GM23338 (cell line): ENCODE data around the gene DAO. TPM values are rescaled to one million over a fixed set of nuclear protein-coding genes. Genes with fewer than 3 reads are reported as not detected.

Experiments
- ATAC-seq: fragments of 200-7000 bp; cut with Tn5 transposase; 3 replicates; pipeline ENCODE4 v1.9.1; 2020
- DNase-seq: peaks from one replicate; pipeline ENCODE4 v3.0.0-alpha.2; 2015; ENCODE audit warnings: low spot score
- H2AFZ ChIP-seq: fragments of 200-600 bp; sonication (generic); 2 replicates; pipeline ENCODE4 v1.8.0; 2016; ENCODE audit warnings: antibody characterized with exemption, mild to moderate bottlenecking, moderate library complexity
- H3F3A ChIP-seq: fragments of 200-600 bp; sonication (generic); replicated peaks from 2 replicates; pipeline ENCODE4 v1.8.0; 2017; ENCODE audit warnings: antibody characterized with exemption, mixed run types, low read depth
- H3K27ac ChIP-seq: fragments of 200-600 bp; sonication (generic); 2 replicates; pipeline ENCODE4 v1.6.1; 2016; ENCODE audit warnings: low read depth
- H3K27me3 ChIP-seq: fragments of 200-600 bp; sonication (generic); 2 replicates; pipeline ENCODE4 v1.8.0; 2016; ENCODE audit warnings: mild to moderate bottlenecking, mixed run types, moderate library complexity; ENCODE audit not compliant: insufficient read depth
- H3K36me3 ChIP-seq: fragments of 200-600 bp; sonication (generic); 2 replicates; pipeline ENCODE4 v1.8.0; 2016; ENCODE audit warnings: mild to moderate bottlenecking; ENCODE audit not compliant: insufficient read depth
- H3K4me1 ChIP-seq: fragments of 200-600 bp; sonication (generic); 2 replicates; pipeline ENCODE4 v1.8.0; 2016; ENCODE audit warnings: mild to moderate bottlenecking, moderate library complexity; ENCODE audit not compliant: insufficient read depth
- H3K4me2 ChIP-seq: fragments of 200-600 bp; sonication (generic); 2 replicates; pipeline ENCODE4 v1.7.1; 2017; ENCODE audit warnings: mixed run types
- H3K4me3 ChIP-seq: fragments of 200-600 bp; sonication (generic); 2 replicates; pipeline ENCODE4 v1.6.1; 2016; ENCODE audit warnings: mixed run types
- H3K79me2 ChIP-seq: fragments of 200-600 bp; sonication (generic); replicated peaks from 2 replicates; pipeline ENCODE4 v1.8.0; 2017; ENCODE audit warnings: mild to moderate bottlenecking; ENCODE audit not compliant: insufficient read depth
- H3K9me2 ChIP-seq: fragments of 200-600 bp; sonication (generic); 2 replicates; pipeline ENCODE4 v1.8.0; 2017; ENCODE audit not compliant: insufficient read depth
- H4K20me1 ChIP-seq: fragments of 200-600 bp; sonication (generic); replicated peaks from 2 replicates; pipeline ENCODE4 v1.8.0; 2017; ENCODE audit warnings: mild to moderate bottlenecking; ENCODE audit not compliant: insufficient read depth
- H3K27ac Mint-ChIP-seq: 2 replicates; pipeline ENCODE4 v1.8.0; 2020; ENCODE audit warnings: inconsistent platforms, mild to moderate bottlenecking, moderate library complexity, mixed read lengths
- H3K27me3 Mint-ChIP-seq: 3 replicates; pipeline ENCODE4 v1.8.0; 2022; ENCODE audit warnings: low read depth, mild to moderate bottlenecking, moderate library complexity, mixed read lengths, inconsistent platforms; ENCODE audit not compliant: insufficient read depth, poor library complexity
- H3K36me3 Mint-ChIP-seq: 3 replicates; pipeline ENCODE4 v1.8.0; 2021; ENCODE audit warnings: low read depth, mild to moderate bottlenecking, inconsistent platforms, moderate library complexity, mixed read lengths
- H3K4me1 Mint-ChIP-seq: 3 replicates; pipeline ENCODE4 v1.8.0; 2020; ENCODE audit warnings: mild to moderate bottlenecking, inconsistent platforms, mixed read lengths
- H3K4me3 Mint-ChIP-seq: 3 replicates; pipeline ENCODE4 v1.8.0; 2021; ENCODE audit warnings: moderate library complexity, mild to moderate bottlenecking, inconsistent platforms, mixed read lengths
- H3K9me3 Mint-ChIP-seq: 3 replicates; pipeline ENCODE4 v1.8.0; 2020; ENCODE audit warnings: moderate library complexity, mild to moderate bottlenecking, inconsistent platforms, mixed read lengths
- NANOG ChIP-seq: IDR thresholded peaks from 2 replicates; pipeline ENCODE4 v1.6.1; 2016; ENCODE audit warnings: antibody characterized with exemption, borderline replicate concordance
- POLR2AphosphoS5 ChIP-seq: IDR thresholded peaks from 2 replicates; pipeline ENCODE4 v1.6.1; 2016; ENCODE audit warnings: antibody characterized with exemption, low read depth
- STAT1 ChIP-seq: IDR thresholded peaks from one replicate; pipeline ENCODE4 v1.6.1; 2016; ENCODE audit warnings: antibody characterized with exemption; ENCODE audit not compliant: unreplicated experiment
- ZNF114 ChIP-seq: fragments of 250-450 bp; sonication (Bioruptor Pico); IDR thresholded peaks from 2 replicates; pipeline ENCODE4 v1.5.0; 2020; ENCODE audit warnings: mild to moderate bottlenecking, moderate library complexity
- polyA plus RNA-seq: library from polyadenylated mRNA; unstranded; fragments of >200 nt; fragmentation: Nextera tagmentation; extraction: Ambion mirVana; gene quantifications from 2 replicates; pipeline ENCODE4 v1.2.1, GENCODE V29; 2016
- total RNA-seq: library from RNA; depleted of rRNA; stranded (reverse); fragments of >200 nt; shearing (Covaris generic); gene quantifications from 2 replicates; pipeline ENCODE4 v1.2.3, GENCODE V29; 2014
- TF ChIP-seq, protein P1 (sequence below), 2 experiments: fragments of 200-600 bp in 1 of 2; sonication (generic) in 1 of 2; conservative IDR thresholded peaks; 2 replicates each; pipeline versions ENCODE4 v1.5.1 to v1.6.1; 2016 to 2017; ENCODE audit warnings: antibody characterized with exemption in 2 of 2, low read depth in 2 of 2, mild to moderate bottlenecking in 2 of 2, moderate library complexity in 1 of 2
- TF ChIP-seq, protein P2 (sequence below): fragments of 250-450 bp; sonication (Bioruptor Pico); IDR thresholded peaks from 2 replicates; pipeline ENCODE4 v1.5.0; 2020; ENCODE audit warnings: mild to moderate bottlenecking, moderate library complexity
- TF ChIP-seq, protein P3 (sequence below): IDR thresholded peaks from 2 replicates; pipeline ENCODE4 v1.6.1; 2016; ENCODE audit warnings: antibody characterized with exemption

The DAO gene
- total and polyA plus RNA-seq, 2 experiments from 2014 or later = not detected

DNA sequence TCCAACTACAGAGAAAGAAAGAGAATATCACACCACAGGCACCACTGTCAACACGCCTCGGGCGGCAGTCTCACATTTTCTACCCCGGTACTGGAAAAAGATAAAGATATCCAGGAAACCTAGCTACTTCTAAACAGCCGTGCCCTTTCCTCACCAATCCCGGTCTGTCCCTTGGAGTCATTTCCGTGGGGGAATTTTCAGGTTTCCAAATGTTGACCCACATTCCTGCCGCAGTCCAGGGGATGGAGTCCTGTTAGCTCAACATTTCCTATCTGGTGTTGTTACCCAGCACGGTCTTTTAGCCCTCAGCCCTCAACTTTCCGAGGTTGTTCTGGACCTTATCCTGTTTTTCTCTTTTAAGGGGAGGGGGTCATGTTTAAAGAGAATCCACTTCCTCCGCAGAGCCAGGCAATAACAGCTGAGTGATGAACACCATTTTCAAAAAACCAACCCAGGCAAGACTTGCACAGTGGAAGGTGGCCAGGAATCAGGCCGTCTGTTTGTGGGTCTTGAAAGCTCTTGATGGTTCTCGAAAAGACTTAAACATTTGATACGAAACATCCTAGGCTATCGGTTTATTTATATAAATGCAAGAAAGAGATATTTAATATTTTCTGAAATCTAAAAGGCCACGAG, 27.1 kb upstream of the DAO start:
- DNase-seq (no peak), ATAC-seq (no peak)
- Histone ChIP-seq H3K79me2 (peaks cover 35% of the 10 kb centered on the region), H3K27ac (0 out of 2 replicates have a peak overlapping the region, but pooled peaks have one; percentile 30), H2AFZ (no peak overlapping the region), H3F3A (no peaks in the 10 kb centered on the region), H3K4me3 (no peak overlapping the region), H3K36me3 (peaks cover 10% of the 10 kb centered on the region), H3K4me2 (no peak overlapping the region), H3K4me1 (peaks cover 5% of the 10 kb centered on the region; the same call in 1 of the 2 replicates), H3K27me3 (no peaks in the 10 kb centered on the region), H4K20me1 (peaks cover 4% of the 10 kb centered on the region; the same call in 1 of the 2 replicates), H3K9me2 (no peaks in the 10 kb centered on the region)
- Mint-ChIP-seq H3K4me1 (peaks cover 19% of the 10 kb centered on the region), H3K27me3 (peaks cover 18% of the 10 kb centered on the region), H3K4me3 (no peak overlapping the region), H3K36me3 (peaks cover 54% of the 10 kb centered on the region), H3K27ac (no peak overlapping the region), H3K9me3 (peaks cover 18% of the 10 kb centered on the region)
- no peak for TF ChIP-seq ZNF114 (CRISPR knock-in tag)

DNA sequence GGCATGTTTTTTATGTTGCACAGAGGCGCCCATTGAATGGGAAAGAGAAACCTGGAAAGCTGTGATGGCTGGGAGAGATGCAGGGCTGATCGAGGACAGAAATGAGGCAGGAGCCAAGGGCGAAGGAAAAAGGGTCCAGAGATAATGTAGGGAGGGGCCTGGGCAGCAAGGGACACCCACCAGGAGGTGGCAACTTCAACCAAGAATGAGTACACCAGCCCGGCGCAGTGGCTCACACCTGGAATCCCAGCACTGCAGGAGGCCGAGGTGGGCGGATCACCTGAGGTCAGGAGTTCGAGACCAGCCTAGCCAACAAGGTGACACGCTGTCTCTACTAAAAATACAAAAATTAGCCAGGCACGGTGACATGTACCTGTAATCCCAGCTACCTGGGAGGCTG, 26.5 kb upstream of the DAO start:
- ATAC-seq (no peak), DNase-seq (no peak)
- H3K9me3 Mint-ChIP-seq = peaks cover 18% of the 10 kb centered on the region
- Histone ChIP-seq H3K27me3 (peaks cover 5% of the 10 kb centered on the region), H3K9me2 (no peaks in the 10 kb centered on the region), H3K4me3 (no peak overlapping the region), H2AFZ (no peak overlapping the region), H4K20me1 (peaks cover 4% of the 10 kb centered on the region; the same call in 1 of the 2 replicates), H3K4me2 (no peak overlapping the region), H3K36me3 (peaks cover 10% of the 10 kb centered on the region), H3F3A (no peaks in the 10 kb centered on the region), H3K79me2 (peaks cover 35% of the 10 kb centered on the region), H3K27ac (0 out of 2 replicates have a peak overlapping the region, but pooled peaks have one; percentile 30), H3K4me1 (peaks cover 8% of the 10 kb centered on the region)
- peaks cover 48% of the 10 kb centered on the region for H3K36me3 Mint-ChIP-seq
- TF ChIP-seq STAT1 (no peak), NANOG (no peak), POLR2AphosphoS5 (no peak)
- H3K4me1 Mint-ChIP-seq = peaks cover 22% of the 10 kb centered on the region
- no peak overlapping the region for H3K27ac Mint-ChIP-seq
- H3K27me3 Mint-ChIP-seq = peaks cover 18% of the 10 kb centered on the region
- no peak overlapping the region for H3K4me3 Mint-ChIP-seq

DNA sequence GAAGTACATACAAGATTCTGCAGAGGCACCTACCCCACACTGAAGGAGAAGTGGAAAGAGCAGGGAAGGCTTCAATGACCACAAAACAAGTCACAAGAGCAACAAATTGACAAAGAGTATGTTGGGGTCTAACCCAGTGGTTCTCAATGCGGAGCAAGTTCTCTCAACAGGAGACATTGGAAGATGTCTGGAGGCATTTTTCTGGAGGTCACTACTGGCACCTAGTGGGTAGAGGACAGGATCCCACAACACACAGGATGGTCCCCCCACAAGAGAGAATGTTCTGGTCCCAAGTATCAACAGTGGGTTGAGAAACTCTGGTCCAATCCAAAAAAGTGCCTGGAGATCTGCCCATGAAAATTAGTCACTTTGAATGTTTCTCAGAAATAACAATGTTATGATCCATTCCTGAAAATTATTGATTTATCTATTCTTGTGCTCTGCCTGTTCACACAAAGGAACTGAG, 25.9 kb upstream of the DAO start:
- H3K36me3 ChIP-seq = peaks cover 10% of the 10 kb centered on the region
- Mint-ChIP-seq H3K27me3 (peaks cover 18% of the 10 kb centered on the region), H3K4me3 (no peak overlapping the region), H3K27ac (no peak overlapping the region), H3K4me1 (peaks cover 27% of the 10 kb centered on the region), H3K9me3 (peaks cover 18% of the 10 kb centered on the region), H3K36me3 (peaks cover 43% of the 10 kb centered on the region)
- H3K4me3 ChIP-seq = no peak overlapping the region
- no peak for ATAC-seq
- no peaks in the 10 kb centered on the region for H3K9me2 ChIP-seq
- H3K27me3 ChIP-seq = peaks cover 10% of the 10 kb centered on the region
- H3K27ac ChIP-seq = no peak overlapping the region
- no peak overlapping the region for H3K4me2 ChIP-seq
- H3K4me1 ChIP-seq = peaks cover 14% of the 10 kb centered on the region
- H2AFZ ChIP-seq = no peak overlapping the region
- peaks cover 35% of the 10 kb centered on the region for H3K79me2 ChIP-seq
- peaks cover 3% of the 10 kb centered on the region; the same call in 1 of the 2 replicates for H4K20me1 ChIP-seq
- no peaks in the 10 kb centered on the region for H3F3A ChIP-seq
- TF ChIP-seq, protein P1, sequence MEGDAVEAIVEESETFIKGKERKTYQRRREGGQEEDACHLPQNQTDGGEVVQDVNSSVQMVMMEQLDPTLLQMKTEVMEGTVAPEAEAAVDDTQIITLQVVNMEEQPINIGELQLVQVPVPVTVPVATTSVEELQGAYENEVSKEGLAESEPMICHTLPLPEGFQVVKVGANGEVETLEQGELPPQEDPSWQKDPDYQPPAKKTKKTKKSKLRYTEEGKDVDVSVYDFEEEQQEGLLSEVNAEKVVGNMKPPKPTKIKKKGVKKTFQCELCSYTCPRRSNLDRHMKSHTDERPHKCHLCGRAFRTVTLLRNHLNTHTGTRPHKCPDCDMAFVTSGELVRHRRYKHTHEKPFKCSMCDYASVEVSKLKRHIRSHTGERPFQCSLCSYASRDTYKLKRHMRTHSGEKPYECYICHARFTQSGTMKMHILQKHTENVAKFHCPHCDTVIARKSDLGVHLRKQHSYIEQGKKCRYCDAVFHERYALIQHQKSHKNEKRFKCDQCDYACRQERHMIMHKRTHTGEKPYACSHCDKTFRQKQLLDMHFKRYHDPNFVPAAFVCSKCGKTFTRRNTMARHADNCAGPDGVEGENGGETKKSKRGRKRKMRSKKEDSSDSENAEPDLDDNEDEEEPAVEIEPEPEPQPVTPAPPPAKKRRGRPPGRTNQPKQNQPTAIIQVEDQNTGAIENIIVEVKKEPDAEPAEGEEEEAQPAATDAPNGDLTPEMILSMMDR (conservative IDR thresholded peaks at IDR 0.05; ENCODE audit: low read depth in 2 of 2) = peak in 1 of 2 experiments; percentile 18; a peak in 1 of 4 replicates
- TF ChIP-seq, protein P2, sequence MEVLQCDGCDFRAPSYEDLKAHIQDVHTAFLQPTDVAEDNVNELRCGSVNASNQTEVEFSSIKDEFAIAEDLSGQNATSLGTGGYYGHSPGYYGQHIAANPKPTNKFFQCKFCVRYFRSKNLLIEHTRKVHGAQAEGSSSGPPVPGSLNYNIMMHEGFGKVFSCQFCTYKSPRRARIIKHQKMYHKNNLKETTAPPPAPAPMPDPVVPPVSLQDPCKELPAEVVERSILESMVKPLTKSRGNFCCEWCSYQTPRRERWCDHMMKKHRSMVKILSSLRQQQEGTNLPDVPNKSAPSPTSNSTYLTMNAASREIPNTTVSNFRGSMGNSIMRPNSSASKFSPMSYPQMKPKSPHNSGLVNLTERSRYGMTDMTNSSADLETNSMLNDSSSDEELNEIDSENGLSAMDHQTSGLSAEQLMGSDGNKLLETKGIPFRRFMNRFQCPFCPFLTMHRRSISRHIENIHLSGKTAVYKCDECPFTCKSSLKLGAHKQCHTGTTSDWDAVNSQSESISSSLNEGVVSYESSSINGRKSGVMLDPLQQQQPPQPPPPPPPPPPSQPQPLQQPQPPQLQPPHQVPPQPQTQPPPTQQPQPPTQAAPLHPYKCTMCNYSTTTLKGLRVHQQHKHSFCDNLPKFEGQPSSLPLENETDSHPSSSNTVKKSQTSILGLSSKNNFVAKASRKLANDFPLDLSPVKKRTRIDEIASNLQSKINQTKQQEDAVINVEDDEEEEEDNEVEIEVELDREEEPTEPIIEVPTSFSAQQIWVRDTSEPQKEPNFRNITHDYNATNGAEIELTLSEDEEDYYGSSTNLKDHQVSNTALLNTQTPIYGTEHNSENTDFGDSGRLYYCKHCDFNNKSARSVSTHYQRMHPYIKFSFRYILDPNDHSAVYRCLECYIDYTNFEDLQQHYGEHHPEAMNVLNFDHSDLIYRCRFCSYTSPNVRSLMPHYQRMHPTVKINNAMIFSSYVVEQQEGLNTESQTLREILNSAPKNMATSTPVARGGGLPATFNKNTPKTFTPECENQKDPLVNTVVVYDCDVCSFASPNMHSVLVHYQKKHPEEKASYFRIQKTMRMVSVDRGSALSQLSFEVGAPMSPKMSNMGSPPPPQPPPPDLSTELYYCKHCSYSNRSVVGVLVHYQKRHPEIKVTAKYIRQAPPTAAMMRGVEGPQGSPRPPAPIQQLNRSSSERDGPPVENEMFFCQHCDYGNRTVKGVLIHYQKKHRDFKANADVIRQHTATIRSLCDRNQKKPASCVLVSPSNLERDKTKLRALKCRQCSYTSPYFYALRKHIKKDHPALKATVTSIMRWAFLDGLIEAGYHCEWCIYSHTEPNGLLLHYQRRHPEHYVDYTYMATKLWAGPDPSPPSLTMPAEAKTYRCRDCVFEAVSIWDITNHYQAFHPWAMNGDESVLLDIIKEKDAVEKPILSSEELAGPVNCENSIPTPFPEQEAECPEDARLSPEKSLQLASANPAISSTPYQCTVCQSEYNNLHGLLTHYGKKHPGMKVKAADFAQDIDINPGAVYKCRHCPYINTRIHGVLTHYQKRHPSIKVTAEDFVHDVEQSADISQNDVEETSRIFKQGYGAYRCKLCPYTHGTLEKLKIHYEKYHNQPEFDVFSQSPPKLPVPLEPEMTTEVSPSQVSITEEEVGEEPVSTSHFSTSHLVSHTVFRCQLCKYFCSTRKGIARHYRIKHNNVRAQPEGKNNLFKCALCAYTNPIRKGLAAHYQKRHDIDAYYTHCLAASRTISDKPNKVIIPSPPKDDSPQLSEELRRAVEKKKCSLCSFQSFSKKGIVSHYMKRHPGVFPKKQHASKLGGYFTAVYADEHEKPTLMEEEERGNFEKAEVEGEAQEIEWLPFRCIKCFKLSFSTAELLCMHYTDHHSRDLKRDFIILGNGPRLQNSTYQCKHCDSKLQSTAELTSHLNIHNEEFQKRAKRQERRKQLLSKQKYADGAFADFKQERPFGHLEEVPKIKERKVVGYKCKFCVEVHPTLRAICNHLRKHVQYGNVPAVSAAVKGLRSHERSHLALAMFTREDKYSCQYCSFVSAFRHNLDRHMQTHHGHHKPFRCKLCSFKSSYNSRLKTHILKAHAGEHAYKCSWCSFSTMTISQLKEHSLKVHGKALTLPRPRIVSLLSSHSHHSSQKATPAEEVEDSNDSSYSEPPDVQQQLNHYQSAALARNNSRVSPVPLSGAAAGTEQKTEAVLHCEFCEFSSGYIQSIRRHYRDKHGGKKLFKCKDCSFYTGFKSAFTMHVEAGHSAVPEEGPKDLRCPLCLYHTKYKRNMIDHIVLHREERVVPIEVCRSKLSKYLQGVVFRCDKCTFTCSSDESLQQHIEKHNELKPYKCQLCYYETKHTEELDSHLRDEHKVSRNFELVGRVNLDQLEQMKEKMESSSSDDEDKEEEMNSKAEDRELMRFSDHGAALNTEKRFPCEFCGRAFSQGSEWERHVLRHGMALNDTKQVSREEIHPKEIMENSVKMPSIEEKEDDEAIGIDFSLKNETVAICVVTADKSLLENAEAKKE (CRISPR knock-in tag) = no peak
- TF ChIP-seq, protein P3, sequence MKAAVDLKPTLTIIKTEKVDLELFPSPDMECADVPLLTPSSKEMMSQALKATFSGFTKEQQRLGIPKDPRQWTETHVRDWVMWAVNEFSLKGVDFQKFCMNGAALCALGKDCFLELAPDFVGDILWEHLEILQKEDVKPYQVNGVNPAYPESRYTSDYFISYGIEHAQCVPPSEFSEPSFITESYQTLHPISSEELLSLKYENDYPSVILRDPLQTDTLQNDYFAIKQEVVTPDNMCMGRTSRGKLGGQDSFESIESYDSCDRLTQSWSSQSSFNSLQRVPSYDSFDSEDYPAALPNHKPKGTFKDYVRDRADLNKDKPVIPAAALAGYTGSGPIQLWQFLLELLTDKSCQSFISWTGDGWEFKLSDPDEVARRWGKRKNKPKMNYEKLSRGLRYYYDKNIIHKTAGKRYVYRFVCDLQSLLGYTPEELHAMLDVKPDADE = no peak
- no peak for DNase-seq
